CD4-positive, alpha-beta T cell treated with Interleukin-12 subunit alpha and Interleukin-12 subunit beta, for 1 hour (primary cell): Measurements from ENCODE around the gene FDCSP.
"Not testable (repeated sequence)": the region's sequence is repeated elsewhere in the genome, so short reads cannot be mapped to it uniquely, and the experiment has no call there.

Experiments
- DNase-seq: peaks from one replicate; pipeline ENCODE4 v3.0.0-alpha.2; 2020

FDCSP gene

GRCh38 chr4:70239884-70240591 is 14.1 kb downstream of the FDCSP start:
- no peak for DNase-seq

GRCh38 chr4:70242297-70242696 is 16.4 kb downstream of the FDCSP start, which contains the start of gene CSN3:
Gene CSN3 (plus strand): TSS chr4:70242597. CDS start chr4:70244820, 2,223 bp downstream.
- not testable (repeated sequence) for DNase-seq

GRCh38 chr4:70243091-70243490 is 17.2 kb downstream of the FDCSP start:
- no peak for DNase-seq

GRCh38 chr4:70251250-70251944 is 25.5 kb downstream of the FDCSP start:
- no peak for DNase-seq

- no peak for DNase-seq
These were observed 26.0 kb downstream of the FDCSP start for GRCh38 chr4:70251945-70252277.

- no peak for DNase-seq
These were observed 43.8 kb downstream of the FDCSP start for GRCh38 chr4:70269674-70270073.

- DNase-seq, result no peak
These were observed 51.2 kb downstream of the FDCSP start for GRCh38 chr4:70277121-70277520.

GRCh38 chr4:70280567-70280966 is 54.6 kb downstream of the FDCSP start:
- DNase-seq, result no peak
